PC-9 (cell line): ENCODE data around the gene SNRNP40.

Experiments
- CTCF ChIP-seq: fragments of 200-600 bp; sonication (generic); conservative IDR thresholded peaks from 2 replicates; pipeline ENCODE4 v1.6.1; 2017; ENCODE audit warnings: mixed run types, antibody characterized with exemption, mild to moderate bottlenecking, moderate library complexity
- EZH2 ChIP-seq: fragments of 200-600 bp; sonication (generic); IDR thresholded peaks from 2 replicates; pipeline ENCODE4 v1.8.0; 2017; ENCODE audit warnings: antibody characterized with exemption, low read depth

- TF ChIP-seq CTCF (no peak), EZH2 (no peak)
These were observed 55.3 kb downstream of the SNRNP40 start for GRCh38 chr1:31241321-31241720.
